NCI-H2196 treated with DMSO at 0.1 percent for 48 hours (cell line): ENCODE data around the gene STAT5B.
A peak's percentile ranks its signal among the peaks of the same experiment; 100 is the strongest.
"Not testable (repeated sequence)": the region's sequence is repeated elsewhere in the genome, so short reads cannot be mapped to it uniquely, and the experiment has no call there.

Source experiments
- DNase-seq: peaks from one replicate; lab custom pipeline; 2025; ENCODE audit not compliant: unreplicated experiment; lab: John Stamatoyannopoulos, UW

STAT5B gene

GRCh38 chr17:42306385-42306667 lies 30.1 kb upstream of the STAT5B start:
- DNase-seq, result no peak

GRCh38 chr17:42305543-42306384 lies 29.6 kb upstream of the STAT5B start:
- no peak for DNase-seq

DNA sequence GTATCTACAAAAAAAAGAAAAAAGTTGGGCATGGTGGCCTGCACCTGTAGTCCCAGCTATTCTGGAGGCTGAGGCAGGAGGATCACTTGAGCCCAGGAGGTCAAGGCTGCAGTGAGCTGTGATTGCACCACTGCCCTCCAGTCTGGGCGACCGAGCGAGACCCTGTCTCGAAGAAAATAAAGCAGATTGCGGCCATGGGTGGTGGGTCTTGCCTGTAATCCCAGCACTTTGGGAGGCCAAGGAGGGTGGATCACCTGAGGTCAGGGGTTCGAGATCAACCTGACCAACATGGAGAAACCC lies 28.8 kb upstream of the STAT5B start:
- DNase-seq, result not testable (repeated sequence)

DNA sequence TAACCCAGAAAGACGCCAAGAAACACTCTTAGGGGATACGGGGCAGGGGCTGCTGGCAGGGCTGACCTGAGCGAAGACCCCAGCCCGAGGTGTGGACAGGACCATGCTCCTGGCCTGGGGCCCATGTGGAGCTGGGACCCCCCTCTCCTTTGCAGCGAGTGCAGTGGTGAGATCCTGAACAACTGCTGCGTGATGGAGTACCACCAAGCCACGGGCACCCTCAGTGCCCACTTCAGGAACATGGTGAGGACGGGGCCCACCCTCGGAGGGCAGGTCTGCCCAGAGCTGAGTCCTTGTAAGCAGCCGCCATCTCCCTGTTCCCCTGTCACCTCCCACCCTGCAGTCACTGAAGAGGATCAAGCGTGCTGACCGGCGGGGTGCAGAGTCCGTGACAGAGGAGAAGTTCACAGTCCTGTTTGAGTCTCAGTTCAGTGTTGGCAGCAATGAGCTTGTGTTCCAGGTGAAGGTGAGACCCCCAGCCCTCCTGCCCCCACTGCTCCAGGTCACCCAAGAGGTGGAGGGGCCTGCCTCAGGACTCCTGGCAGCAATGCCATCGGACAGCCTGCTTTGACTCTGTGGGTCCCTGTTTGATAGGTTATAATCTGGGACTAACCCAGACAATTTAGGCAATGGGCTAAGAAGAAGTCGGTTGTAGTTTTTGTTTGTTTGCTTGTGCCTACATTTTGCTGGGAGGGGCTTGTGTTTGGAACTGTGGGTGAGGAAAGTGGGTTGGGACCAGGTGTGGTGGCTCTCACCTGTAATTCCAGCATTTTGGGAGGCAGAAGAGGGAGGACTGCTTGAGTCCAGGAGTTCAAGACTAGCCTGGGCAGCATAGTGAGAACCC lies 28.2 kb upstream of the STAT5B start:
- no peak for DNase-seq

- DNase-seq, result no peak
Observed at GRCh38 chr17:42303694-42304093, 27.5 kb upstream of the STAT5B start.

GRCh38 chr17:42301022-42301421 lies 24.8 kb upstream of the STAT5B start:
- no peak for DNase-seq

GRCh38 chr17:42299913-42300312 lies 23.7 kb upstream of the STAT5B start:
- not testable (repeated sequence) for DNase-seq

DNA sequence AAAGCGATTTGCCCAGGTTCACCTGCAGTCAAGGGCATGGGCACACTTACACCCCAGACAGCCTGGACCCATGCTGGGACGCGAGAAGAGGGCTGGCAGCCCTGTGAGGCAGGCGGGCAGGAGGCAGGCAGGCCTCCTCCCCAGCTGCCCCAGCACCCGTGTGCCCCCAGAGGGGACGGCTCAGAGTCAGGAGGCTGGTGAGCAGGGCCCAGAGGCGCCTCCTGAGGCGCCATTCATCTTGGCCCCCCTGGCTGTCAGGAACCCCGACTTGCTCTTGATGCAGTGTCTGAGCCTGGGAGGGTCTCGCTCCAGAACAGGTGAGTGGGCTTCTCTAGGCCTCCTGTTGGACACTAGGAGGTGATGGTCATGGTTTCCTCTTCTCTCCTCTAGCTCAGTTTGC lies 23.2 kb upstream of the STAT5B start:
- DNase-seq, result not testable (repeated sequence)

DNA sequence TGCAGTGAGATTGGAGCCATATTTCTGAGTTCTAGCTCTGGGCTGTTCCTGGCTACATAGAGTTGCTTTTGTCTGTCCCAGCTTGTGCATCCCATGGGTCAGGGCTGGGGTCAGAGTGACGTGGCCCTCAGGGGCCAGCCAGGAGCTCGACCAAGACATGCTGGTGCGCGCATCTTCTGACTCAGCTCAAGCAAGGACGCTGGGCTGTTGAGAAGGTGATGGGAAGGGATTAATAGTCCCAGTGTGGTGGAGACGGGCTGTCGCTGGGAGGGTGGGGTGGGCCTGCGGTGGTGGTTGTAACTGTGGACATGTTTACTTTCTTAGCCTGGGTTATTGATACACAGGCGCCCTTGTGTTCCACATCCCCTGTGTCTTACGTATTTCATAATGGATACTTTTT lies 21.6 kb upstream of the STAT5B start:
- DNase-seq, result not testable (repeated sequence)

- no peak for DNase-seq
Observed at GRCh38 chr17:42296012-42296411, 19.8 kb upstream of the STAT5B start.

DNA sequence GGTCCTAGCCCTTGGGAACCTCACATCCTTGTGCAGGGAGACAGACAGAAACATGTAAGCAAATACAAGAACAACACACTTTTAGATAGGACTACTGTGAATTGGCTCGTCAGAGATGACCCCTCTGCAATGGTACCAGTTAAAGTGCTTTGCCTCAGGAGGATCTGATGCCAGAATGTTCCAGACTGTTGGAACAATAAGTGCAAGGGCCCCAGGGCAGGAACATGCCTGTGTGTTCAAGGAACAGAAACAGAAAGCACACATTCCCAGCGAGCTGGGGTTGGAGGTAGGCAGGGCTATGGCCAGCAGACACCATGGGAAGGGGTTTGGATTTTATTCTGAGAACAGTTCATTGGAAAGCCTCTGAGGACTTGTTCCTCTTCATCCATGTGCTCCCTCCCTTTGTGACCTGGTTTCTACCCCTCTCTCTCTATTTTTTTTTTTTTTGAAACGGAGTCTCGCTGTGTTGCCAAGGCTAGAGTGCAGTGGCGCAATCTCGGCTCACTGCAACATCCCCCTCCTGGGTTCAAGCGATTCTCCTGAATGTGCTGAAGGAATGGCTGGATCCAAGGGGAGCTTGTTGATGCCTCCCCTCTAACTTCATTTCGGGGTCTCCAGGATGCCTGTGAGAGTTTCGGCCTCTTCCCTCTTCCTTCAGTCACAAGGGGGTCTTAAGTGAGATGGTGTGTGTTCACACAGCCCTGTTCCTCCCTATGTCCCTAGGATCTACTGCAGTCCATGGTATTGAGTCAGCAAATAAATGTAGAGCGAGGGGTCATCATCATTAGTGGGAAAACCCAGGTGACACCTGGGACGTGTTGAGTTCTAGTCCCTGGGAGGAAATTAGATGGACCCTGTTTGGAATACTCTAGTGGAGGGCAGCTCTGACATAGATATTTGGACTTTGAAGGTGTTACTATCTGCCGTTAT lies 18.5 kb upstream of the STAT5B start:
- DNase-seq, result no peak

DNA sequence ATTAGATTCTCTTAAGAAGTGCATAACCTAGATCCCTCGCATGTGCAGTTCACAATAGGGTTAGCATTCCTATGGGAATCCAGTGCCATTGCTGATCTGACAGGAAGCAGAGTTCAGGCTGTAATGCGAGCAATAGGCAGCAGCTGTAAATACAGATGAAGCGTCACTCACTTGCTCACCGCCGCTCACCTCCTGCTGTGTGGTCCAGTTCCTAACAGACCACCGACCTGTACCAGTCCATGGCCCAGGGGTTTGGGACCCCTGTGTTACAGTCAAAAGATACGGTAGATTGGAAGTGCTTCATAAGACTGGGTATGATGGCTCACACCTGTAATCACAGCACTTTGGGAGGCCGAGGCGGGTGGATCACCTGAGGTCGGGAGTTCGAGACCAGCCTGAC lies 14.9 kb upstream of the STAT5B start:
- no peak for DNase-seq

DNA sequence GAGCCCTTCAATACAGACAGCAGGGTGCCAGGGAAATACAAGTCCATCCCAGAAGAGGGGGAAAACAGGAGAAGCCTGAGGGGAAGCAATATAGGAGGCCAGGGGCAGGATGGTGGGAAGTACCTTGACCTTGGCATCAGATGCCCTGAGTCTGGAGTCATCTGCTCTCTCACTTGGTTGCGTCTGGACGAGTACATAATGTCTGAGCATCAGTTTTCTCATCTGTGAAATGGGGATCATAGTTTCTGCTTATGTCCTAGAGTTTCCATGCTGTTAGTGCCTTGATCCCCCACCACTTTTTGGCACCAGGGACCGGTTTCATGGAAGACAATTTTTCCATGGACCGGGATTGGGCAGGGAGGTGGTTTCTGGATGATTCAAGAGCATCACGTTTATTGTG lies 14.4 kb upstream of the STAT5B start:
- no peak for DNase-seq

- no peak for DNase-seq
Observed at GRCh38 chr17:42289611-42290181, 13.5 kb upstream of the STAT5B start.

GRCh38 chr17:42288803-42289610 lies 12.8 kb upstream of the STAT5B start:
- peak; percentile 40 for DNase-seq

DNA sequence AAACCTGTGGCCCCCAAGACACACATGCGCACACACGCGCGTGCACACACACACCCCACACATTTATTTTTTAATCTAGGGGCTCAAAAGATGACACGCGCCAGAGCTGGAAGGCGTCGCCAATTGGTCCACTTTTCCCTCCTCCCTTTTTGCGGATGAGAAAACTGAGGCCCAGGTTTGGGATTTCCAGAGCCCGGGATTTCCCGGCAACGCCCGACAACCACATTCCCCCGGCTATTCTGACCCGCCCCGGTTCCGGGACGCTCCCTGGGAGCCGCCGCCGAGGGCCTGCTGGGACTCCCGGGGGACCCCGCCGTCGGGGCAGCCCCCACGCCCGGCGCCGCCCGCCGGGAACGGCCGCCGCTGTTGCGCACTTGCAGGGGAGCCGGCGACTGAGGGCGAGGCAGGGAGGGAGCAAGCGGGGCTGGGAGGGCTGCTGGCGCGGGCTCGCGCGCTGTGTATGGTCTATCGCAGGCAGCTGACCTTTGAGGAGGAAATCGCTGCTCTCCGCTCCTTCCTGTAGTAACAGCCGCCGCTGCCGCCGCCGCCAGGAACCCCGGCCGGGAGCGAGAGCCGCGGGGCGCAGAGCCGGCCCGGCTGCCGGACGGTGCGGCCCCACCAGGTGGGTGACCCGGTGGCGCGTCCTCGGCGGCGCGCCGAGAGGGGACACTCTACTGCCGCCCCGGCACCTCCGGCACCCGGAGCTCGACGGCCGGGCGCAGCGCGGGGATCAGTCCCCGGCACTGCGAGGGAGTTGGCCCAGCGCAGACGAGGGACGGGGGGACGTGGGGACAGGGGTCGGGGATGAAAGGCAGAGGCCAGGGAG lies 12.0 kb upstream of the STAT5B start, which contains the start of gene STAT5A:
Gene STAT5A, plus strand, starts transcription at position 522 of the 826 bp plus-strand sequence. CDS start 914 bp downstream, outside the sequence.
- DNase-seq, result no peak

DNA sequence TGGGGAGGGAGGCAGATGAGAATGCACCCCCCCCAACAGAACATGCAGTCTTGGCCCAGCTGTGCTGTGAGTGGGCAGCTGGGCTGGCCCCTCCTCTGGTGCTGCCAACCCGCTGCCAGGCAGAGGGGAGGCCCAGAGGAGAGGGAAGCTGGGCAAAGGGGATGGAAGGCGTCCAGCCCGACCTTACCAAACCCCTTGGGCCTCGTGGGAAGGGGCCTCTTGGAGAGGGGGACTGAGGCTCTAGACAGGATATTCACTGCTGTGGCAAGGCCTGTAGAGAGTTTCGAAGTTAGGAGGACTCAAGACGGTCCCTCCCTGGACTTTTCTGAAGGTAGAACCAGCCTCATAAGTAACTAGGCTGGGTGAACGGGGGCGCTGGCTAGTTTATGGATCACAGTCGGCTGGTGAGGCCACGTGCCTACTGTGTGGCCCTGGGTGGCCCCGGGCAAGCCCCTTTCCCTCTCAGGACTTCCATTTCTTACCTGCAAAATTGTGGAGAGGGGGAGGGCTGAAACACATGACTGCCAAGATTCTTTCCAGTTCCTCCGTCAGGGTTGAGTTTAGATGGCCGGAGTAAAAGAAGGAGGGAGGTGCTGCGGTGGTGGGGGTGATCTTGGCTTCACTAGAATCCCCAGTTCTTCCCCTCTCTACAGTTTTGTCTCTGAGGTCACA lies 11.2 kb upstream of the STAT5B start:
- DNase-seq, result no peak

- no peak for DNase-seq
Observed at GRCh38 chr17:42286411-42287221, 10.4 kb upstream of the STAT5B start.
